HG03439 (cell line): ENCODE measurements around the gene SLC11A2.
"Not testable (repeated sequence)": the region's sequence is repeated elsewhere in the genome, so short reads cannot be mapped to it uniquely, and the experiment has no call there.

Experiments
- ATAC-seq: cut with Tn5 transposase; IDR thresholded peaks from one replicate; pipeline ENCODE4 v1.9.1; 2021; ENCODE audit warnings: mild to moderate bottlenecking, moderate library complexity; ENCODE audit not compliant: unreplicated experiment

The SLC11A2 gene

GRCh38 chr12:50951112-50951511, 75.1 kb downstream of the SLC11A2 start:
- ATAC-seq, result no peak

DNA sequence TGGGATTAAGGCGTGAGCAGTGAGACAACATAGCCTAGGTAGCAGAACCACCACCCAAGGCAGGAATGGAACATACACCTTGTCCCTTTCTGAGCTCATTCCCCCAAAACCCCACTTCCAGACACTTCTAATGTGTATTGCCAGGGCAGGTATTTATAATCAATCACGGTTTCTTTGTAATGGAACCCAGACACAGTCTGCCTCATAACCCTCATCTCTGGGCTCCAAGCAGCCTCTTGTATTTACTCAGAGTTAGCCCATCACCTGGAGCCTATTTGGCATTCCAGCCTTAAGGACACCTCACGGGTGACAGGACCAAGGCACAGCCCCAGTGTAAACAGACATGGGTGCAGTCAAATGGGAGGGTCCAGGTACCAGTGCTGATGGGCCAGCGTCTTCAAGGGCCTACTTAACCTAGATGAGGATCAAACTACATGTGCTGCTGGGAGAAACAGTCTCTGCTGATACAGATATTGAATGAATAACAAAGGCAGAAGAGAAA, 76.3 kb downstream of the SLC11A2 start:
- no peak for ATAC-seq

DNA sequence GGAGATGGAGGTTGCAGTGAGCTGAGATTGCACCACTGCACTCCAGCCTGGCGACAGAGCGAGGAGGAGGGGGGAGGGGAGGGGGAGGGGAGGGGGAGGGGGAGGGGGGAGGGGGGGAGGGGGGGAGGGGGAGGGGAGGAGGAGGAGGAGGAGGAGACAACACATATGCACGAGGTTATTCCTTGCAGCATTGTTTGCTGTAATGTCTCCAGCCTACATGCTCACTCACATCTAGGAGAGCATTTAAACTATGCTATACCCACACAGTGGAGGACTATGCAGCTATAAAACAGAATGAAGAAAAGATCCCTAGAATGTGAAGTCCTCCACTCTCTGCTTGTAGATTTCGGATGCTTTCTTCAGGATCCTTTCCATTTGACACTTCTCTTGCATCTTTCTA, 77.4 kb downstream of the SLC11A2 start:
- no peak for ATAC-seq

DNA sequence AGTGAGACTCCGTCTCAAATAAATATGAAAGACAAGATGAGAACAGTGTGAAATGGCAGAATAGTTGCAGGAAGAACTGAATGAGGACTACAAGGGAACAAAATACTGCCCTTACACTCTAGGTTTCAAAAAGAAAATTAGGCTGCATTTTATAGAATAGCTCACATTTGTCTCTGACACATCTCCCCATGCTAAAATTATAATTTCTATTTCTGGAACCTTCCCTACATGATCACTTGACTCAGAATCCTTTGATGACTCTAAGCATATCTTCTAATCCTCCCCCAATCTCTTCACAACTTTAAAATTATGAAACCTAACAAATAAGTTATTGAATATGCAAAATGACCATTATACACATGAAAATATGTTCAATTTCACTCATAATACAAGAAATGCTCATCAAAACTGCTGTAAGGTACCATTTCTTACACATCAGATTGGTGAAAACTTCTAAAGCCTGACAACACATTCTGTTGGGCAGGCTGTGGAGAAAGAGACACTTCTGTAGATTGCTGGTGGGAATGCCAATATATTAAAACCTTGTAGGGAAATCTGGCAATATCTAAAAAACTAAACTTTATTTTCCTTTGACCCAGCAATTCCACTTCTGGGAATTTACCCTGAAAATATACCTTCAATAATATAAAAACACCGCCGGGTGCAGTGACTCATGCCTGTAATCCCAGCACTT, 78.1 kb downstream of the SLC11A2 start:
- no peak for ATAC-seq

- ATAC-seq, result no peak
These were observed 88.5 kb downstream of the SLC11A2 start for GRCh38 chr12:50937653-50938052.

- ATAC-seq, result no peak
These were observed 89.2 kb downstream of the SLC11A2 start for GRCh38 chr12:50936821-50937530.

- no peak for ATAC-seq
These were observed 91.0 kb downstream of the SLC11A2 start for GRCh38 chr12:50934981-50935807.

DNA sequence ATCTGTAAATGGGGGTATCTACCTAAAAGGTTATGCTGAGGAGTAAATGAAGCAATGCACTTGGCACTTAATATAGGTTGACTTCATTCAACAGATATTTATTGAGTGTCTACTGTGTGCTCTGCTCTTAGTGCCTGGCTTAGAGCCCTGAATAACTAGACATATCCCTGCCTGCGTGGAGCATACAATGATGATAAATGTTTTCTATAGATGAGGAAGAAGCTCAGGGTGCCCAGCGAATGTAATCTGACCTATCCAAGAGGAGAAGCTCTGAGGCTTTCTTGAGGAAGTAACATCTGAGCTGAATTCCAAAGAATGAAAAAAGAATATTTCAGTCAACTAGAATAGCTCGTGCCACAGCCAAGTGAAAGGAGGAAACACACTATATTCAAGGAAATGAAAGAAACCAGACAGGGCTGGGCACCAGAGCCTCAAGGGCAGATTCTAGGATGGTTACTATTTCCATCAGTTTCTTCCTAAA, 91.8 kb downstream of the SLC11A2 start:
- no peak for ATAC-seq

- ATAC-seq, result no peak
These were observed 92.6 kb downstream of the SLC11A2 start for GRCh38 chr12:50933459-50934124.

GRCh38 chr12:50932787-50933280, 93.3 kb downstream of the SLC11A2 start:
- no peak for ATAC-seq

DNA sequence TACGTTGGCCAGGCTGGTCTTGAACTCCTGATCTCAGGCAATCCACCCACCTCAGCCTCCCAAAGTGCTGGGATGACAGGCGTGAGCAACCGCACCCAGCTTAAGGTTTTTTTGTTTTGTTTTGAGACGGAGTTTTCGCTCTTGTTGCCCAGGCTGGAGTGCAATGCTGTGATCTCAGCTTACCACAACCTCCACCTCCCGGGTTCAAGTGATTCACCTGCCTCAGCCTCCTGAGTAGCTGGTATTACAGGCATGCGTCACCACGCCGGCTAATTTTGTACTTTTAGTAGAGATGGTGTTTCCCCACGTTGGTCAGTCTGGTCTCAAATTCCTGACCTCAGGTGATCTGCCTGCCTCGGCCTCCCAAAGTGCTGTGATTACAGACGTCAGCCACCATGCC, 95.7 kb downstream of the SLC11A2 start:
- ATAC-seq, result not testable (repeated sequence)

GRCh38 chr12:50929831-50930230, 96.4 kb downstream of the SLC11A2 start:
- ATAC-seq, result no peak
